Smooth muscle cell (in vitro differentiated cells): ENCODE results near the gene NACC2. TPM values are rescaled to one million over a fixed set of nuclear protein-coding genes. Genes with fewer than 3 reads are reported as not detected.

ENCODE experiments used
- DNase-seq: peaks from one replicate; lab custom pipeline; 2025; ENCODE audit not compliant: unreplicated experiment; lab: John Stamatoyannopoulos, UW
- H2AFZ ChIP-seq: fragments of 200-600 bp; sonication (generic); 2 replicates; pipeline ENCODE4 v1.6.0; 2016; ENCODE audit warnings: antibody characterized with exemption, low read depth, mild to moderate bottlenecking
- H3F3A ChIP-seq: fragments of 200-600 bp; sonication (generic); 2 replicates; pipeline ENCODE4 v1.6.0; 2017; ENCODE audit warnings: antibody characterized with exemption, low read depth
- H3K27ac ChIP-seq: fragments of 200-600 bp; sonication (generic); 2 replicates; pipeline ENCODE4 v1.5.1; 2016; ENCODE audit warnings: low read depth, mild to moderate bottlenecking
- H3K27me3 ChIP-seq: fragments of 200-600 bp; sonication (generic); 2 replicates; pipeline ENCODE4 v1.6.1; 2016; ENCODE audit warnings: low read depth, mild to moderate bottlenecking
- H3K36me3 ChIP-seq: fragments of 200-600 bp; sonication (generic); 2 replicates; pipeline ENCODE4 v1.5.1; 2016; ENCODE audit warnings: low read depth
- H3K4me1 ChIP-seq: fragments of 200-600 bp; sonication (generic); 2 replicates; pipeline ENCODE4 v1.5.1; 2016; ENCODE audit warnings: low read depth
- H3K4me2 ChIP-seq: fragments of 200-600 bp; sonication (generic); 2 replicates; pipeline ENCODE4 v1.6.0; 2016; ENCODE audit warnings: mild to moderate bottlenecking
- H3K4me3 ChIP-seq: fragments of 200-600 bp; sonication (generic); 2 replicates; pipeline ENCODE4 v1.5.1; 2016; ENCODE audit warnings: mild to moderate bottlenecking
- H3K79me2 ChIP-seq: fragments of 200-600 bp; sonication (generic); 2 replicates; pipeline ENCODE4 v1.6.0; 2016; ENCODE audit warnings: low read depth, mild to moderate bottlenecking
- H3K9ac ChIP-seq: fragments of 200-600 bp; sonication (generic); 2 replicates; pipeline ENCODE4 v1.6.0; 2016; ENCODE audit warnings: low read depth
- H3K9me3 ChIP-seq: fragments of 200-600 bp; sonication (generic); replicated peaks from 2 replicates; pipeline ENCODE4 v1.5.1; 2016; ENCODE audit warnings: low read depth
- H4K20me1 ChIP-seq: fragments of 200-600 bp; sonication (generic); 2 replicates; pipeline ENCODE4 v1.6.0; 2016; ENCODE audit warnings: low read depth
- WGBS: methylation state at CpG from one replicate; pipeline ENCODE4 v1.1.7; 2016; ENCODE audit warnings: low lambda C conversion rate; 5-methylcytosine and 5-hydroxymethylcytosine counted together
- polyA plus RNA-seq: library from polyadenylated mRNA; unstranded; fragments of >200 nt; fragmentation: Nextera tagmentation; extraction: Ambion mirVana; gene quantifications from 2 replicates; pipeline ENCODE4 v1.2.1, GENCODE V29; 2016
- total RNA-seq: library from RNA; depleted of rRNA; stranded (reverse); fragments of >200 nt; gene quantifications from 2 replicates; pipeline ENCODE4 v1.2.3, GENCODE V29; 2014
- TF ChIP-seq, protein P1 (sequence below): fragments of 200-600 bp; sonication (generic); IDR thresholded peaks from 2 replicates; pipeline ENCODE4 v1.5.1; 2017; ENCODE audit warnings: borderline replicate concordance, mild to moderate bottlenecking, antibody characterized with exemption; ENCODE audit not compliant: insufficient read depth, poor library complexity, severe bottlenecking

Gene NACC2
- total and polyA plus RNA-seq, 2 experiments from 2014 or later = 6.7 to 8.8 TPM

GRCh38 chr9:136111910-136112309 is 16.8 kb upstream of the NACC2 start:
- H3K27ac ChIP-seq = no peak overlapping the region
- H3K4me2 ChIP-seq = no peak overlapping the region
- H3K9me3 ChIP-seq = no peaks in the 10 kb centered on the region
- no peak overlapping the region for H3K9ac ChIP-seq
- no peaks in the 10 kb centered on the region for H3K27me3 ChIP-seq
- no peak overlapping the region for H3K4me3 ChIP-seq
- H3K36me3 ChIP-seq = no peaks in the 10 kb centered on the region
- H2AFZ ChIP-seq = no peak overlapping the region
- H3F3A ChIP-seq = peaks cover 18% of the 10 kb centered on the region
- H3K79me2 ChIP-seq = peaks cover 8% of the 10 kb centered on the region
- peaks cover 5% of the 10 kb centered on the region for H4K20me1 ChIP-seq
- 83% methylated on average over 16 of the region's 16 CpGs for WGBS
- peaks cover 20% of the 10 kb centered on the region for H3K4me1 ChIP-seq
- TF ChIP-seq, protein P1, sequence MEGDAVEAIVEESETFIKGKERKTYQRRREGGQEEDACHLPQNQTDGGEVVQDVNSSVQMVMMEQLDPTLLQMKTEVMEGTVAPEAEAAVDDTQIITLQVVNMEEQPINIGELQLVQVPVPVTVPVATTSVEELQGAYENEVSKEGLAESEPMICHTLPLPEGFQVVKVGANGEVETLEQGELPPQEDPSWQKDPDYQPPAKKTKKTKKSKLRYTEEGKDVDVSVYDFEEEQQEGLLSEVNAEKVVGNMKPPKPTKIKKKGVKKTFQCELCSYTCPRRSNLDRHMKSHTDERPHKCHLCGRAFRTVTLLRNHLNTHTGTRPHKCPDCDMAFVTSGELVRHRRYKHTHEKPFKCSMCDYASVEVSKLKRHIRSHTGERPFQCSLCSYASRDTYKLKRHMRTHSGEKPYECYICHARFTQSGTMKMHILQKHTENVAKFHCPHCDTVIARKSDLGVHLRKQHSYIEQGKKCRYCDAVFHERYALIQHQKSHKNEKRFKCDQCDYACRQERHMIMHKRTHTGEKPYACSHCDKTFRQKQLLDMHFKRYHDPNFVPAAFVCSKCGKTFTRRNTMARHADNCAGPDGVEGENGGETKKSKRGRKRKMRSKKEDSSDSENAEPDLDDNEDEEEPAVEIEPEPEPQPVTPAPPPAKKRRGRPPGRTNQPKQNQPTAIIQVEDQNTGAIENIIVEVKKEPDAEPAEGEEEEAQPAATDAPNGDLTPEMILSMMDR = no peak
- DNase-seq = no peak

DNA sequence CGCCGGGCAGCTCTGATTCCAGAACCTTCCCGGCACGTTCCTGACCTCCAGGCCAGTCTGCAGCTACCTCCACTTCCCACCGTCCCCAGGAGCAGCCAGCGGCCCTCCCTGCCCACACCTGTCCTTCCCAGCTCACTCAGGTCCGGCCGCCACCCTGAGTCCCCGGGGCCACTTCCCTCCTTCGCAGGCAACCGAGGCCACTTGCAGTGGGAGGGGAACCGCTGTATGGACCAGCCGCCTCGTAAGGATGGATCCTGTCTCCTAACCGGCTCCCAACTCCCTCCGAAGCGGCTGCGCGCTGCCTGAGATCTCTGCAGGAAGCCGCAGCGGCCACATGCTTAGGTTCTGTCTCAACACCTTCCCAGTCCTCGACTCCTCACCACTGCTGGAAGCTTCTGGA is 16.1 kb upstream of the NACC2 start:
- Histone ChIP-seq H3K36me3 (no peaks in the 10 kb centered on the region), H2AFZ (no peak overlapping the region), H3F3A (peaks cover 18% of the 10 kb centered on the region), H3K27me3 (no peaks in the 10 kb centered on the region), H3K4me3 (no peak overlapping the region), H3K9ac (no peak overlapping the region), H3K79me2 (peaks cover 3% of the 10 kb centered on the region), H4K20me1 (peaks cover 5% of the 10 kb centered on the region), H3K27ac (no peak overlapping the region), H3K4me1 (peaks cover 20% of the 10 kb centered on the region), H3K9me3 (no peaks in the 10 kb centered on the region), H3K4me2 (no peak overlapping the region)
- DNase-seq = no peak
- TF ChIP-seq, protein P1 = no peak
- WGBS = 94% methylated on average over 22 of the region's 22 CpGs

GRCh38 chr9:136110082-136111061 is 15.3 kb upstream of the NACC2 start:
- Histone ChIP-seq H3K27ac (peak overlapping the region; percentile 12), H3K36me3 (no peaks in the 10 kb centered on the region), H3K27me3 (no peaks in the 10 kb centered on the region), H3K9me3 (no peaks in the 10 kb centered on the region), H4K20me1 (peaks cover 5% of the 10 kb centered on the region), H3K9ac (no peak overlapping the region), H3K4me2 (peak overlapping the region; percentile 80), H3K4me1 (peaks cover 27% of the 10 kb centered on the region), H2AFZ (no peak overlapping the region), H3K79me2 (no peaks in the 10 kb centered on the region), H3K4me3 (peak overlapping the region; percentile 44), H3F3A (peaks cover 18% of the 10 kb centered on the region)
- TF ChIP-seq, protein P1 = no peak
- DNase-seq = no peak
- WGBS = 26% methylated on average over 34 of the region's 42 CpGs
